Measurements from ENCODE around the gene ADH1C. TPM values are rescaled to one million over a fixed set of nuclear protein-coding genes. Genes with fewer than 3 reads are reported as not detected.

ADH1C gene
- total RNA-seq, 2 experiments from 2014 or later = not detected

GRCh38 chr4:99300934-99301333 is 51.6 kb downstream of the ADH1C start:
- H3K4me3 ChIP-seq (ENCODE audit: low read depth, low read length, poor library complexity, severe bottlenecking) = no peak overlapping the region
- no peaks in the 10 kb centered on the region for H3K9me2 ChIP-seq (ENCODE audit: insufficient read depth, low read length)
- no peaks in the 10 kb centered on the region for H3K4me1 ChIP-seq (ENCODE audit: insufficient read depth, low read length, poor library complexity, severe bottlenecking)
- no peaks in the 10 kb centered on the region for H3K36me3 ChIP-seq (ENCODE audit: insufficient read depth, low read length)
- intact Hi-C loops (cut with micrococcal nuclease; ENCODE audit: unreplicated experiment) = no loop called here
- no peak overlapping the region for H3K4me2 ChIP-seq (ENCODE audit: low read length)
- H2AFZ ChIP-seq (ENCODE audit: low read length) = no peak overlapping the region
- POLR2A ChIA-PET = no interaction called here
- no peaks in the 10 kb centered on the region for H4K20me1 ChIP-seq (ENCODE audit: insufficient read depth, low read length)
- H3K9me3 ChIP-seq (ENCODE audit: low read length) = no peaks in the 10 kb centered on the region
- H3K27ac ChIP-seq (ENCODE audit: low read depth, low read length, poor library complexity, severe bottlenecking) = no peak overlapping the region
- TF ChIP-seq EZH2phosphoT487 (IDR thresholded peaks at IDR 0.05; ENCODE audit: borderline replicate concordance, low read depth, low read length) (no peak), CTCF (conservative IDR thresholded peaks at IDR 0.05; ENCODE audit: low read length) (no peak)
- no peak for DNase-seq (ENCODE audit: low spot score)
- H3K79me2 ChIP-seq (ENCODE audit: insufficient read depth, low read depth, low read length) = no peaks in the 10 kb centered on the region
- no TSS peak for BruUV-seq (replicated peaks)
- CTCF ChIA-PET (ENCODE audit: unreplicated experiment) = no interaction called here

- Histone ChIP-seq H3K27ac (ENCODE audit: low read depth, low read length, poor library complexity, severe bottlenecking) (no peak overlapping the region), H2AFZ (ENCODE audit: low read length) (no peak overlapping the region), H3K36me3 (ENCODE audit: insufficient read depth, low read length) (no peaks in the 10 kb centered on the region), H3K79me2 (ENCODE audit: insufficient read depth, low read depth, low read length) (no peaks in the 10 kb centered on the region), H3K4me3 (ENCODE audit: low read depth, low read length, poor library complexity, severe bottlenecking) (no peak overlapping the region), H3K9me3 (ENCODE audit: low read length) (no peaks in the 10 kb centered on the region), H3K4me1 (ENCODE audit: insufficient read depth, low read length, poor library complexity, severe bottlenecking) (no peaks in the 10 kb centered on the region), H4K20me1 (ENCODE audit: insufficient read depth, low read length) (no peaks in the 10 kb centered on the region), H3K9me2 (ENCODE audit: insufficient read depth, low read length) (no peaks in the 10 kb centered on the region), H3K4me2 (ENCODE audit: low read length) (no peak overlapping the region)
- intact Hi-C loops (cut with micrococcal nuclease; ENCODE audit: unreplicated experiment) = no loop called here
- BruUV-seq (replicated peaks) = no TSS peak
- ChIA-PET POLR2A (no interaction called here), CTCF (ENCODE audit: unreplicated experiment) (no interaction called here)
- no peak for DNase-seq (ENCODE audit: low spot score)
- TF ChIP-seq CTCF (conservative IDR thresholded peaks at IDR 0.05; ENCODE audit: low read length) = no peak
- no peak for TF ChIP-seq EZH2phosphoT487 (IDR thresholded peaks at IDR 0.05; ENCODE audit: borderline replicate concordance, low read depth, low read length)
These were observed 59.2 kb downstream of the ADH1C start for GRCh38 chr4:99293357-99293756.

GRCh38 chr4:99290848-99291786 is 61.4 kb downstream of the ADH1C start, which contains the start of gene ADH1A:
Gene ADH1A, minus strand, starts transcription at chr4:99290985. Its CDS starts 71 bp downstream, at chr4:99290914.
- no peak within 1 kb of the TSS for H3K4me3 ChIP-seq (ENCODE audit: low read depth, low read length, poor library complexity, severe bottlenecking)

More at GRCh38 chr4:99290848-99291786, 61.4 kb downstream of the ADH1C start, which contains the start of gene ADH1A:
- H3K9me3 ChIP-seq (ENCODE audit: low read length) = no peaks in the 10 kb centered on the region
- no peaks in the 10 kb centered on the region for H3K79me2 ChIP-seq (ENCODE audit: insufficient read depth, low read depth, low read length)
- H3K27ac ChIP-seq (ENCODE audit: low read depth, low read length, poor library complexity, severe bottlenecking) = no peak within 1 kb of the TSS
- H3K9me2 ChIP-seq (ENCODE audit: insufficient read depth, low read length) = no peaks in the 10 kb centered on the region
- DNase-seq (ENCODE audit: low spot score) = no peak
- H3K4me1 ChIP-seq (ENCODE audit: insufficient read depth, low read length, poor library complexity, severe bottlenecking) = no peaks in the 10 kb centered on the region
- no peak within 1 kb of the TSS for H2AFZ ChIP-seq (ENCODE audit: low read length)
- intact Hi-C loops (cut with micrococcal nuclease; ENCODE audit: unreplicated experiment) = no loop called here
- POLR2A ChIA-PET = no interaction called here
- TF ChIP-seq EZH2phosphoT487 (IDR thresholded peaks at IDR 0.05; ENCODE audit: borderline replicate concordance, low read depth, low read length) = no peak
- no peak for TF ChIP-seq CTCF (conservative IDR thresholded peaks at IDR 0.05; ENCODE audit: low read length)
- no peaks in the 10 kb centered on the region for H4K20me1 ChIP-seq (ENCODE audit: insufficient read depth, low read length)
- CTCF ChIA-PET (ENCODE audit: unreplicated experiment) = no interaction called here
- H3K4me2 ChIP-seq (ENCODE audit: low read length) = no peak within 1 kb of the TSS
- BruUV-seq (replicated peaks) = no TSS peak
- H3K36me3 ChIP-seq (ENCODE audit: insufficient read depth, low read length) = no peaks in the 10 kb centered on the region

Data from OCI-LY7 (cell line).